Pancreas (tissue), 10 donors: Measurements from ENCODE around the gene SLC25A14. TPM values are rescaled to one million over a fixed set of nuclear protein-coding genes. Genes with fewer than 3 reads are reported as not detected.

Experiments
- ATAC-seq, 4 donors: fragments of 200-7000 bp; cut with Tn5 transposase; one replicate each; pipeline versions ENCODE4 v1.8.0 to v1.9.1; 2020; ENCODE audit warnings: mild to moderate bottlenecking in 4 of 4, moderate library complexity in 4 of 4
- DNase-seq, 6 donors: peaks; one replicate each; pipeline ENCODE4 v3.0.0-alpha.2; 2020
- FAIRE-seq: peaks from 2 replicates; lab custom pipeline; 2012; peaks lifted over from hg19 to GRCh38; lab: Jason Lieb, UNC
- H3K27ac ChIP-seq, 4 donors: fragments of 200-600 bp; sonication (generic); 1 replicate in 3 of 4; 2 replicates in 1 of 4; pipeline versions ENCODE4 v1.5.0 to v1.8.0; 2020
- H3K27me3 ChIP-seq, 4 donors: fragments of 200-600 bp; one replicate each; pipeline ENCODE4 v1.8.0; 2021
- H3K36me3 ChIP-seq, 3 donors: fragments of 200-600 bp; sonication (generic) in 1 of 3; one replicate each; pipeline versions ENCODE4 v1.5.0 to v1.8.0; 2020 to 2021
- H3K4me1 ChIP-seq, 3 donors: fragments of 200-600 bp; one replicate each; pipeline ENCODE4 v1.8.0; 2021
- H3K4me3 ChIP-seq, 4 donors: fragments of 200-600 bp; sonication (generic) in 2 of 4; one replicate each; pipeline versions ENCODE4 v1.5.0 to v1.8.0; 2020 to 2021
- H3K9me3 ChIP-seq, 4 donors: fragments of 200-600 bp; one replicate each; pipeline ENCODE4 v1.8.0; 2021
- WGBS, 2 donors: extraction: QIAGEN DNeasy Blood & Tissue Kit; methylation state at CpG; one replicate each; pipeline ENCODE4 v1.1.7; 2013; 5-methylcytosine and 5-hydroxymethylcytosine counted together
- intact Hi-C, 3 donors: fragments of 100-400 bp; cut with DNase I; formaldehyde crosslinking; loops; one replicate each; pipeline versions ENCODE4 v1.11.1 to v1.14.2; 2022
- polyA plus RNA-seq, 2 donors: library from polyadenylated mRNA; stranded (reverse); fragments of 200-250 nt; gene quantifications; one replicate each; pipeline ENCODE4 v1.2.3, GENCODE V29; 2013
- total RNA-seq, 6 donors: library from RNA; stranded (reverse); fragmentation: NEBNext Ultra II Directional in 4 of 6; extraction: Animal tissue kit (Norgen Biotek cat#: 25700) in 4 of 6; gene quantifications; one replicate each; pipeline versions ENCODE4 v1.2.1 to v1.2.4, GENCODE V29; 2021 to 2023
- TF ChIP-seq, protein P1 (sequence below), 4 donors: fragments of 200-600 bp; sonication (generic) in 3 of 4; IDR thresholded peaks; one replicate each; pipeline versions ENCODE4 v1.5.0 to v1.8.0; 2021; ENCODE audit warnings: antibody characterized with exemption in 4 of 4
- donor health status: healthy with polysubstance abuse.
- donor health status: DM: no; HTN: no; CAD: no; lungs with moderate emphysema.
- donor health status: DM: no; HTN: no; CAD: no.
- donor health status: control.
- donor health status: control.
- donor health status: Bipolar disorder and iron deficiency.
- donor health status: DM: yes; HTN: yes; CAD: no.
- donor health status: DM: no; HTN: no; CAD: no.
- donor health status: DM: no; HTN: no; CAD: no.
- donor health status: DM: yes; HTN: yes; CAD: no.

Gene SLC25A14
- total and polyA plus RNA-seq, 8 donors: 4.5 to 37.1 (median 7.1) TPM

DNA sequence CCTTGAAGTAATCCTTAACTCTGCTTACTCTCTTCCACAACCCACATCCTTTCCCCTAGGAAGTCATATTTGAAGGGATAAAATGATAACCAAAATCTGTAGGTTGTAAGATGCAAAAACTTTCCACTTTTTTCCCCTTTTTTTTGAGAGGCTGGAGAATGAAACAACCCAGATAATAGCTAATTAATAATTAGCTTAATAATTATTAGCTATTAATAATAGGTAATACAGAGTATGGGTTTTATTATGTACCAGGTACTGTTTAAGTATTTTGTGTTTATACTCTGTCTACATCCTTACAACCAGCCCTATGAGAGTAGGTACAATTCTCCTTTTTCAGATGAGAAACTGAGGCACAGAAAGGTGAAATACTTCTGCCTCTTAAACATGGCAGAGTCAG, 36.4 kb downstream of the SLC25A14 start:
- peaks cover 0 to 3% (median 1%) of the 10 kb centered on the region in 4 donors for H3K27me3 ChIP-seq
- no peaks in the 10 kb centered on the region for H3K4me1 ChIP-seq
- no peak for FAIRE-seq
- ATAC-seq: no peak
- no peak for DNase-seq
- H3K27ac ChIP-seq: no peak overlapping the region
- H3K9me3 ChIP-seq: no peaks in the 10 kb centered on the region
- H3K36me3 ChIP-seq: no peaks in the 10 kb centered on the region
- H3K4me3 ChIP-seq: no peak overlapping the region
- TF ChIP-seq, protein P1, sequence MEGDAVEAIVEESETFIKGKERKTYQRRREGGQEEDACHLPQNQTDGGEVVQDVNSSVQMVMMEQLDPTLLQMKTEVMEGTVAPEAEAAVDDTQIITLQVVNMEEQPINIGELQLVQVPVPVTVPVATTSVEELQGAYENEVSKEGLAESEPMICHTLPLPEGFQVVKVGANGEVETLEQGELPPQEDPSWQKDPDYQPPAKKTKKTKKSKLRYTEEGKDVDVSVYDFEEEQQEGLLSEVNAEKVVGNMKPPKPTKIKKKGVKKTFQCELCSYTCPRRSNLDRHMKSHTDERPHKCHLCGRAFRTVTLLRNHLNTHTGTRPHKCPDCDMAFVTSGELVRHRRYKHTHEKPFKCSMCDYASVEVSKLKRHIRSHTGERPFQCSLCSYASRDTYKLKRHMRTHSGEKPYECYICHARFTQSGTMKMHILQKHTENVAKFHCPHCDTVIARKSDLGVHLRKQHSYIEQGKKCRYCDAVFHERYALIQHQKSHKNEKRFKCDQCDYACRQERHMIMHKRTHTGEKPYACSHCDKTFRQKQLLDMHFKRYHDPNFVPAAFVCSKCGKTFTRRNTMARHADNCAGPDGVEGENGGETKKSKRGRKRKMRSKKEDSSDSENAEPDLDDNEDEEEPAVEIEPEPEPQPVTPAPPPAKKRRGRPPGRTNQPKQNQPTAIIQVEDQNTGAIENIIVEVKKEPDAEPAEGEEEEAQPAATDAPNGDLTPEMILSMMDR (IDR thresholded peaks at IDR 0.05): no peak
- intact Hi-C loops: no loop called here

DNA sequence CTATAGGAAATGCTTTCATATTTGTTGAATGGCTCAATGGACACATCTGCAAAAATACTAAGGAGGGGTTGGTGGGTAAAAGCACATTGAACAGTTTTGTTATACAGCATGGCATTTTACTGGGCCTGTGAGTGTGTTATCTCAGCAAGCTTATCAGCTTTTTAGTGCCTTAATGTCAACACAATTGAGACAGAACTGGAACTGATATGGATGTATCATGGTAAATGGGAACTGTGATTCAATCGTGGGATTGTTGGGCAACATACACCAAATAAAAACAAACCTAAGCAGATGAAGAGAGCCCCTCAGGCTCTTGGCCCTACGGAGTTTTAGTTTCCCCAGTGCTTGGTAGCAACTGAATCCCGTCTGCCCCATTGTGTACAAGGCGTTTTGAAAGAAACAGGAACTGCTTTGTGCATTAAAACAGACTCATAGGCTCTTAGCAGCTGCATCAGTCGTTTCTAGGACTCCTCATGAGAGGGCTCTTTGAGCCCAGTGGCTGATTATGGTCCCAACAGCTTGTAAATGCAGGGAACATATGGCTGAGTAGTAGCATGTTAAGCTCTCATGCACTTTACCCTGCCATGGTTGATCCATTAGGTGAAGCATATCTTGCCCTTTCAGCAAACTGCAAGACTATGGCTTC, 38.4 kb downstream of the SLC25A14 start:
- Histone ChIP-seq H3K27me3 (peaks cover 0 to 8% (median 1%) of the 10 kb centered on the region in 4 donors), H3K27ac (no peak overlapping the region), H3K4me3 (no peak overlapping the region), H3K4me1 (no peaks in the 10 kb centered on the region), H3K9me3 (no peaks in the 10 kb centered on the region), H3K36me3 (no peaks in the 10 kb centered on the region)
- FAIRE-seq (no peak), ATAC-seq (peak in 2 of 4 donors; percentile 62 to 73), DNase-seq (no peak)
- TF ChIP-seq, protein P1 (IDR thresholded peaks at IDR 0.05): no peak
- intact Hi-C loops: no loop called here
- WGBS, 2 donors: 20 to 36% methylated on average over 5 of the region's 5 CpGs

GRCh38 chrX:130385520-130385919, 45.8 kb downstream of the SLC25A14 start, which contains the start of gene GPR119:
GPR119 (minus strand) TSS chrX:130385674; CDS start chrX:130385447, 227 bp downstream.
- intact Hi-C loops: no loop called here
- no peak for FAIRE-seq
- TF ChIP-seq, protein P1 (IDR thresholded peaks at IDR 0.05): no peak

DNA sequence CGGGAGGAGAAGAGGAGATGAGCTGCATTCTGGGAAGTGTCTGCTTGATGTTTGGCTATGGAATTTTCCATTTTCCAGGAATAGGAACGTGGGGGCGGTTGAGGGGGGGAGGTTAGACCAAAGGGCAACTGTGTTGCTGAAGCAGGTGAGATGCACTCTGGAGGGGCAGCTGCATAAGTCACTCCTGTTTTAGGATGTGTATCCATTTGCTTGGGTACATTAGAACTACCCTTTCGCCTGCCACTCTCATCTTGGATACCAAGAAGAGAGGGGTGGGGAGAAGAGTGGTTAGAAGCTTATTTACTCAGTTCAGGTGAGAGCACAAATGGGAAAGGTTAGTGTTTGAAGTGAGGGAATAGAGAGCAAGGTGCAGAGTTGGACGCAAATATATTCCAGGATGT, 46.7 kb downstream of the SLC25A14 start:
- 51 to 56% methylated on average over 5 of the region's 5 CpGs for WGBS, 2 donors
- peaks cover 0 to 12% (median 0%) of the 10 kb centered on the region in 4 donors for H3K27me3 ChIP-seq
- ATAC-seq (peak in 2 of 4 donors; percentile 40 to 66), FAIRE-seq (no peak), DNase-seq (no peak)
- intact Hi-C loops: no loop called here
- H3K4me3 ChIP-seq: no peak overlapping the region
- H3K9me3 ChIP-seq: no peaks in the 10 kb centered on the region
- no peak overlapping the region for H3K27ac ChIP-seq
- H3K4me1 ChIP-seq: no peaks in the 10 kb centered on the region
- TF ChIP-seq, protein P1 (IDR thresholded peaks at IDR 0.05): no peak
- no peaks in the 10 kb centered on the region for H3K36me3 ChIP-seq

More at GRCh38 chrX:130385520-130385919, 45.8 kb downstream of the SLC25A14 start, which contains the start of gene GPR119:
- WGBS, 2 donors: 66 to 68% methylated on average over 4 of the region's 4 CpGs
- ATAC-seq: peak in 3 of 4 donors; percentile 14 to 73 (median 65)
- Histone ChIP-seq H3K27me3 (peaks cover 0 to 13% (median under 1%) of the 10 kb centered on the region in 4 donors), H3K36me3 (no peaks in the 10 kb centered on the region), H3K4me3 (no peak within 1 kb of the TSS), H3K4me1 (no peaks in the 10 kb centered on the region), H3K9me3 (no peaks in the 10 kb centered on the region), H3K27ac (no peak within 1 kb of the TSS)
- DNase-seq: peak in 2 of 6 donors; percentile 22 to 46
